HUES6 (cell line): Measurements from ENCODE around the gene TUNAR.

Experiments
- H3K27ac ChIP-seq: 2 replicates; pipeline ENCODE4 v1.7.0; 2013; ENCODE audit warnings: low read depth, mild to moderate bottlenecking, low read length, inconsistent platforms
- H3K27me3 ChIP-seq: 2 replicates; pipeline ENCODE4 v1.6.1; 2013; ENCODE audit warnings: low read length; ENCODE audit not compliant: control insufficient read depth, insufficient read depth
- H3K36me3 ChIP-seq: 2 replicates; pipeline ENCODE4 v1.6.1; 2013; ENCODE audit warnings: low read length; ENCODE audit not compliant: control insufficient read depth, insufficient read depth
- H3K4me1 ChIP-seq: 2 replicates; pipeline ENCODE4 v1.6.1; 2013; ENCODE audit warnings: low read length; ENCODE audit not compliant: control insufficient read depth, insufficient read depth
- H3K4me3 ChIP-seq: 2 replicates; pipeline ENCODE4 v1.5.1; 2013; ENCODE audit warnings: low read depth, low read length
- H3K9ac ChIP-seq: one replicate; pipeline ENCODE4 v1.6.1; 2013; ENCODE audit warnings: mild to moderate bottlenecking, low read length
- H3K9me3 ChIP-seq: 2 replicates; pipeline ENCODE4 v1.6.1; 2013; ENCODE audit warnings: low read depth, low read length; ENCODE audit not compliant: control insufficient read depth, insufficient read depth

Gene TUNAR

DNA sequence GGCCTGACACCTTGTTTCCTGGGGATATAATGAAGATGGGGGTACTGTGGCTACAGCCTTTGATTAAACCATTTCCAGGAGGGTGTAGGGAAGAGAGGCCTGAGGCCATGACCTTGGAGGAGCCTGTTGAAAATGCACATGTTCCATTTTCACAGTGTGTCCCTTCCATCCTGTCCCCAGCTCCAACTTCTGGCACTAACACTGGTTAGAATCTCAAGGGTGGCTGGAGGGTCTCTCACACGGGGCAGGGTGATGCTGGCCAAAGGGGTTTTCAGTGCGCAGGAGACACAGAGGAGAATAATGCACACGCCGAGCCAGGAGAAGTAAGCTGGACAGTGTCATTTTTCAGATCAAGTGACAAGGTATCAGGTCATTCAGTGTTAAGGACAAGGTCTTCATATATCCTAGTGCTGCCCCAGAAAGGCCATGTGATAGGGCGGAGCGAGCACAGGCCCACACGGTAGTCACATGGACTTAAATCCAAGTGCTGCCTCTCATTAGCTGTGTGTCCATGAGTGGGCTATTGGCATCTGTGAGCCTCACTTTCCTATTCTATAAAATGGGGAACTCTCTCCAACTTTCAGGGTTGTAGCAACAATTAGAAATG lies 36.4 kb upstream of the TUNAR start:
- H3K4me1 ChIP-seq, result peaks cover 2% of the 10 kb centered on the region; the same call in 1 of the 2 replicates
- no peaks in the 10 kb centered on the region for H3K36me3 ChIP-seq
- no peak overlapping the region for H3K4me3 ChIP-seq
- H3K27me3 ChIP-seq, result no peaks in the 10 kb centered on the region
- no peak overlapping the region for H3K9ac ChIP-seq
- no peaks in the 10 kb centered on the region for H3K9me3 ChIP-seq
- no peak overlapping the region for H3K27ac ChIP-seq

GRCh38 chr14:95841668-95842067 lies 35.0 kb upstream of the TUNAR start:
- Histone ChIP-seq H3K9ac (no peak overlapping the region), H3K4me3 (no peak overlapping the region), H3K27me3 (no peaks in the 10 kb centered on the region)

DNA sequence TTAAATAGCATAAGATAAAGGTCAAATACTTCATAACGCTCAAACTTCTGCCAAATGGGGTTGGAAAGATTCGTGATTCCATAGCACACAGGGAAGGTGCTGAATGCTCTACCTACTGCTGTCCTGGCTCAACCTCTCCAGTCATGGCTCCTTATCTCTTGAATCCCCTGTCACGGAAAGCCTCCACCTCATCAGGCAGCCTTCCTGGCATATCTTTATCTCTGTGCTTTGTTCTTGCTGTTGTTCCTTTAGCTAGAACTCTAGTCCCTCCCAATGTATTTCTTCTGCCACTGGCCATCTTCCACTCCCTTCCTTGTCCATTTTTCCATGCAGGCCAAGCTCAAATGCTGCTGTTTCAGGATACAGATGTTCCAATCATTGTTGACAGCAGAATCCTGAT lies 26.9 kb upstream of the TUNAR start:
- Histone ChIP-seq H3K27me3 (no peaks in the 10 kb centered on the region), H3K27ac (no peak overlapping the region), H3K9me3 (no peaks in the 10 kb centered on the region), H3K4me3 (no peak overlapping the region), H3K4me1 (peaks cover 6% of the 10 kb centered on the region), H3K9ac (no peak overlapping the region), H3K36me3 (no peaks in the 10 kb centered on the region)

More at GRCh38 chr14:95841668-95842067, 35.0 kb upstream of the TUNAR start:
- Histone ChIP-seq H3K27ac (no peak overlapping the region), H3K36me3 (no peaks in the 10 kb centered on the region), H3K4me1 (no peaks in the 10 kb centered on the region; the same call in 1 of the 2 replicates), H3K9me3 (no peaks in the 10 kb centered on the region)

DNA sequence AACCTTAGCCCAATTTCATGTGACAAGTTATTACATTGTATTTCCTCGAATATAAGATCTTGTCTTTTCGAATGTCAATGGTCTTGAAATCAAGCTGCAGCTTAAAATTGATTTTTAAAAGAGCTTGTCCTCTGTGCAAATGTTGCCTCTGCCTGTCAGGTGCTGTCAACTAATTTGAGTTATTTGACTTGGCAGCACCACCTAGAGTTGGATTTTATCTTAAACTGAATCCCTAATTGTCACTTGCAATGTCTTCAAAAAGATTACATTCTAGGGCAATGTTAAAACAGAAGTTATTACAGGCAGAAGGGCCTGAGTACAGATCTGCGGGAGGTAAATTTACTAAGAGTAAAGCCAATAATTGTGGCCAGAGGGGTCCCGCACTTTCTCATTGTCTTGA lies 26.2 kb upstream of the TUNAR start:
- no peak overlapping the region for H3K9ac ChIP-seq
- H3K4me3 ChIP-seq, result no peak overlapping the region
- H3K27me3 ChIP-seq, result no peaks in the 10 kb centered on the region
- no peak overlapping the region for H3K27ac ChIP-seq
- H3K36me3 ChIP-seq, result no peaks in the 10 kb centered on the region
- H3K4me1 ChIP-seq, result peaks cover 6% of the 10 kb centered on the region
- no peaks in the 10 kb centered on the region for H3K9me3 ChIP-seq

DNA sequence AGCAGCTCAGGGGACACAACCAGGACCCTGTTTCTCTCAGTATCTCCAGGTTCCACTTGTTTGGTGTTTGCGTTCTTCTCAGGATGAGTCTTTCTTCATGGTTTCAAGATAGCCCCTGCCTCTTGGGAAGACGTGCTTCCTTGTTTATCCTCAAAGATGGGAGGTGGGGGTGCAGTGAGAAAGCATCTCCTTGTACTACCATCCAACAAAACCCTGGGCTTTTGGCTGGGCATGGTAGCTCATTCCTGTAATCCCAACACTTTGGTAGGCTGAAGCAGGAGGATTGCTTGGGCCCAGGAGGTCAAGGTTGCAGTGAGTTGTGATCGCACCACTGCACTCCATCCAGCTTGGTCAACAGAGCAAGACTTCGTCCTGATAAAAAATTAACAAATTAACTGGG lies 21.0 kb upstream of the TUNAR start:
- H3K4me1 ChIP-seq, result peaks cover 6% of the 10 kb centered on the region
- no peaks in the 10 kb centered on the region for H3K27me3 ChIP-seq
- H3K36me3 ChIP-seq, result no peaks in the 10 kb centered on the region
- no peak overlapping the region for H3K4me3 ChIP-seq
- H3K9me3 ChIP-seq, result no peaks in the 10 kb centered on the region
- H3K9ac ChIP-seq, result no peak overlapping the region
- H3K27ac ChIP-seq, result no peak overlapping the region

GRCh38 chr14:95857275-95857674 lies 19.4 kb upstream of the TUNAR start:
- Histone ChIP-seq H3K27ac (no peak overlapping the region), H3K9ac (no peak overlapping the region), H3K9me3 (no peaks in the 10 kb centered on the region), H3K36me3 (no peaks in the 10 kb centered on the region), H3K4me1 (no peaks in the 10 kb centered on the region), H3K27me3 (no peaks in the 10 kb centered on the region), H3K4me3 (no peak overlapping the region)

DNA sequence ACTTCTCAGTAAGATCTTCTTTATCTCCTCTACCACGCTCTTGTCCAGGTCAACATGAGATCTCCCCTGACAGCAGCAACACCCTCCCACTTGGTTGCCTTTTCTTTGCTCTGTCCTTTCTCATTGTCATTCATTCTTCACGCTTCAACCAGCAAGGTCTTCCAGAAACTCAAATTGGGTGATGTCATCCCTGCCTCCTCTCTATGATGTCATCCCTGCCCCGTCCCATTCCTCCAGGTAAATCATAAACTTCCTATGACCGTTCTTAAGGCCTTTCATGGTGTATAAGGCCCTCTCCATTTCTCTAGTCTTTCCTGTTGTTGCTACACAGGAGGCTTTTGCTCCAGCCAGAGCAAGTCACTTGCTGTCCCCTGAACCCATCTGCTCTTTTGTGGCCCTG lies 17.7 kb upstream of the TUNAR start:
- Histone ChIP-seq H3K9me3 (no peaks in the 10 kb centered on the region), H3K4me1 (no peaks in the 10 kb centered on the region), H3K9ac (no peak overlapping the region), H3K27me3 (no peaks in the 10 kb centered on the region), H3K27ac (no peak overlapping the region), H3K36me3 (no peaks in the 10 kb centered on the region), H3K4me3 (no peak overlapping the region)

GRCh38 chr14:95862243-95862642 lies 14.4 kb upstream of the TUNAR start:
- no peaks in the 10 kb centered on the region for H3K4me1 ChIP-seq
- no peak overlapping the region for H3K9ac ChIP-seq
- H3K9me3 ChIP-seq, result peaks cover 2% of the 10 kb centered on the region; the same call in 1 of the 2 replicates
- H3K36me3 ChIP-seq, result no peaks in the 10 kb centered on the region
- H3K4me3 ChIP-seq, result no peak overlapping the region
- H3K27ac ChIP-seq, result no peak overlapping the region
- H3K27me3 ChIP-seq, result 0 out of 2 replicates have a peak, but pooled peaks cover under 1% of the 10 kb centered on the region

GRCh38 chr14:95863295-95863694 lies 13.3 kb upstream of the TUNAR start:
- no peak overlapping the region for H3K9ac ChIP-seq
- peaks cover 2% of the 10 kb centered on the region; the same call in 1 of the 2 replicates for H3K9me3 ChIP-seq
- no peaks in the 10 kb centered on the region for H3K4me1 ChIP-seq
- H3K4me3 ChIP-seq, result no peak overlapping the region
- H3K27me3 ChIP-seq, result 0 out of 2 replicates have a peak, but pooled peaks cover 3% of the 10 kb centered on the region
- no peaks in the 10 kb centered on the region for H3K36me3 ChIP-seq
- no peak overlapping the region for H3K27ac ChIP-seq

- peaks cover 17% of the 10 kb centered on the region; the same call in 1 of the 2 replicates for H3K27me3 ChIP-seq
- no peak overlapping the region for H3K27ac ChIP-seq
- H3K9ac ChIP-seq, result no peak overlapping the region
- H3K9me3 ChIP-seq, result peaks cover 2% of the 10 kb centered on the region
- no peaks in the 10 kb centered on the region for H3K36me3 ChIP-seq
- H3K4me1 ChIP-seq, result peaks cover 5% of the 10 kb centered on the region; the same call in 1 of the 2 replicates
- H3K4me3 ChIP-seq, result no peak overlapping the region
Measured at GRCh38 chr14:95869776-95870175, 6.9 kb upstream of the TUNAR start.

- H3K4me3 ChIP-seq, result no peak overlapping the region
- no peak overlapping the region for H3K9ac ChIP-seq
- no peaks in the 10 kb centered on the region for H3K36me3 ChIP-seq
- H3K9me3 ChIP-seq, result peaks cover 2% of the 10 kb centered on the region
- H3K27ac ChIP-seq, result no peak overlapping the region
- peaks cover 27% of the 10 kb centered on the region for H3K27me3 ChIP-seq
- H3K4me1 ChIP-seq, result peaks cover 12% of the 10 kb centered on the region; the same call in 1 of the 2 replicates
Measured at GRCh38 chr14:95870772-95871171, 5.9 kb upstream of the TUNAR start.
